ENCODE data around the gene ENPP1.

GRCh38 chr6:131914234-131914633, 106.4 kb downstream of the ENPP1 start:
- TF ChIP-seq ZBTB33 (IDR thresholded peaks at IDR 0.05; ENCODE audit: borderline replicate concordance, low read depth) (no peak), SMC3 (IDR thresholded peaks at IDR 0.05; ENCODE audit: low read depth, low read length) (no peak), EZH2phosphoT487 (IDR thresholded peaks at IDR 0.05; ENCODE audit: borderline replicate concordance, low read depth) (no peak), CHD2 (IDR thresholded peaks at IDR 0.05; ENCODE audit: low read length, partially characterized antibody) (no peak), YY1 (IDR thresholded peaks at IDR 0.05; ENCODE audit: low read depth) (no peak), CTCF (IDR thresholded peaks at IDR 0.05) (no peak), REST (IDR thresholded peaks at IDR 0.05; ENCODE audit: low read depth, low read length) (no peak), USF2 (IDR thresholded peaks at IDR 0.05; ENCODE audit: borderline replicate concordance, low read depth, low read length) (no peak), JUND (IDR thresholded peaks at IDR 0.05) (no peak), MAX (IDR thresholded peaks at IDR 0.05; ENCODE audit: low read depth) (no peak)

Data from SK-N-SH (cell line).